ENCODE data around the gene NELL2.
"Not testable (repeated sequence)": the region's sequence is repeated elsewhere in the genome, so short reads cannot be mapped to it uniquely, and the experiment has no call there.

Gene NELL2

DNA sequence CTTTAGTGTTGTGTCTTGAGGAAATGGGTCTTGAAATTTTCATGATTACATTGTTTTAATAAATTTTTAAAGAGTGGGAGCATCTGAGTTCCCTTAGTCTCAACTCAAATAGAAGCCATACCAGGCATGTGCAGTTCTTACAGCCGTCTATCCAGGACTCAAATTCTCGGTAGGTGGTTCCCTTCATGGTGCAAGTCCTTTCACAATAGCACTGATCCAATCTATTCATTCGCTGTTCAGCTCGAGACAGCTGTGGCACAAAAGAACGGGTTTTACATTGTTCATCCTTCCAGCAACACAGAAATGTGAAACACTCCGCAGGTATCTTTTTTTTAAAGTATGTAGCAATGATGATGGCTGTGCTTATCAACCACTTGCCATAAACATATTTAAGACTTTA, 100.2 kb downstream of the NELL2 start:
- DNase-seq: no peak

DNA sequence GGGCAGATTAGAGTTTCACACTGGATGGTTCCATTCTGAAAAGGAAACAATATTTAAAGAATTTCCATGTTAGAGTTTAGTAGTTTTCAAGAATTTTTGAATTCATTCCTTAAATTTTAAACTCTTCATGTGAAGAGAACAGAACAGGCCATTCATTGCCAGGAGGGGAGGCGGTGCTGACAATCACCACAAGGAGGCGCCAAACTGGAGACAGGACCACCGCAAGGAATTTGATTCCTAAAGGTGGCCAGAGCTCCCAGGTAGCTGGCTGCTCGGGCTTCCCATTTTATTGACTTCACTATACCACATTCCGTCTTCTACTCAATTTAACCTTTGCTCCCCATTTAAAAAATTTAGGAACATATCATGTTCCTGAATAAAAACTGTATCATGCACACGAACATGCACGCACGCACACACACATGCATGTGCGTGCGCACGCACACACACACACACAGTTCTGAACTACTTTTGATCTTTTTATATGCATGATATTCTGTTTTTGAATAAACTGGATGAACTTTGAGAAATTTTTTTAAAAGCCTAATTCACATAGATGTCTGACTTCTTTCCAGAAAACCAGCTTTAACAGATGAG, 101.2 kb downstream of the NELL2 start:
- DNase-seq: peak in 1 of 2 donors; percentile 36

DNA sequence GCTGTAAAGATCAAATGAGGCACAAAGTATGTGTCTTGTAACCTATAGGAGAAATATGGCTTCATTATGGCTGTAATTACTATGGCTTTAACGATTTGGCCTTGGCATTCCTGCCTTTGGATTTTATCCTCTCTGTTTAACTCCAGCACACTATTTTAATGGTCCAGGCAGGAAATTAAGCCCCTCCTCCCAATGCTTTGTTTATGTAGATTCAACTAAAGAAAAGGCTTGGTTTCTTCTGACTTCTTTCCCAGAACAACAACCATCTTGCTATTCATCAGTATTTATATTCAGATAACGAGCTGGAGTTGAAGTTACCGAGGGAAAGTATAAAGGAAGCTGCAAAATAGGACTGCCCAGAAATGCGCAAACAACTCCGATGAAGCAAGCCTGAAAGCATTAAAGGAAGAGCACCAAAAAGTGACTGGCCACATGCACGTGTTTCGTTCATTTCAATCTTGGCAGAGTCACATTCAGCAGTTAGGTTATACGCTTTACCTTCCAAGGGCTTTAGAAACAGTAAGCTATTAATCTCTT, 104.6 kb downstream of the NELL2 start:
- DNase-seq: no peak

DNA sequence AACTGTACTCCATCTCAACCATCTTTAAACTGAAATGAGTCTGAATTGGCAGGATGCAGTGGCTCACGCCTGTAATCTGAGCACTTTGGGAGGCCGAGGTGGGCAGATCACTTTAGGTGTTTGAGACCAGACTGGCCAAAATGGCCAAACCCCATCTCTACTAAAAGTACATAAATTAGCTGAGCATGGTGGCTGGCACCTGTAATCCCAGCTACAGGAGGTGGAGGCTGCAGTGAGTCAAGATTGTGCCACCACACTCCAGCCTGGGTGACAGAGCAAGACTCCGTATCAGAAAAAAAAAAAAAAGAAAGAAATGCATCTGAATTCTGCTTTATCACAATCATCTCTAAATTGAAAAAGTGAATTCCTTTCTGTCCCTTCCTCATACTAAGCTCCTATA, 110.3 kb downstream of the NELL2 start:
- DNase-seq: no peak

DNA sequence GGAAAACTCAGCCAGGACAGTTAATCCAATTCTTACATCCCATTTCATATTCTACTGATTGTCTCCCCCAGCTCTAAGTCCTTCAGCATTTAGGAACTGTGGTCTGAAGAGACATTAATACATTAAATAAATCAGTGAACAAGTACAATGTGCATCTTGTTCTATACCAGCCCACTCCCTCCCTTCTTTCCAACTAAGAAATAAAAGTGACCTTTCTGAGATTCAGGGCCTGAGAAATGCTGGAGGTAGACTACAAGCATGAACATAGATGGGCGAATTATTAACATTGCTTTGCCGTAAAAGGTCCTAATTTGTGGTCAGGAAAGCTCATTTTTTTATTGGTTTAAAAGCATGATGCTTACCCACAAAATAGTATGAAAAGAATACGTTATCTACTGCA, 113.1 kb downstream of the NELL2 start:
- DNase-seq: no peak

DNA sequence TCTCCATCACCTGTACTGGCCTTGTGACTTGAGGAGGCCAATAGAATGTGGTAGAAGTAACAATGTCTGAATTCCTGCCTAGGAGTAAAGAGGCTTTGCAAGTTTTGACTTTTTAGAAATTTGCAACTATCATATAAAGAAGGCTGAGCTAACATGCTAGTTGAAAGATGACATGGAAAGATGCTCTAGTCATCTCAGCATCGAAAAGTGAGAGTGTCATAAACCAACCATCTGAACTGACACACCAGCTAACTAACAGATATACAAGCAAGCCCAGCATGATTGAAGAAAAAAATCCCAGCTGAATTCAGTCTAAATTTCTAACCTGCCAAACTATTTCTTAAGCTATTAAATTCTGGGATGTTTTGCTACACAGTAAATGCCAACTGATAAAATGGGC, 116.8 kb downstream of the NELL2 start:
- DNase-seq: no peak

DNA sequence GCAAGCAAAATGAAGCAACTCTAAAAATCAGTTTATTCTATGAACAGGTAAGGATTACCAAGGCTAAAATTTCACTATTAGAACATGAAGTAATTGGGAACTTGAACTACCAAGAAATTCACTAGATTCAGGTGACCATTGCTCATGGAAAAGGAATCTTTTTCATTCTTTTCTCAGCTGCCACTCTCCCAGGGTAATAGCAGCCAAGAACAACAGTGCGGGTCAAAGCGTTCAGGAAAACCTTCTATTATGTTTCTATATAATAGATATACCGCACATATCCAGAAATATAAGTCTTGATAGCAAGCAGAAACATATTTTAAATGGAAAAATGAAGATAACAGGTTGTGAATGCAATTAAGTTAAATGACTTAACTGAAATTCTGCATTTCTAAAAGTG, 125.6 kb downstream of the NELL2 start:
- no peak for DNase-seq

DNA sequence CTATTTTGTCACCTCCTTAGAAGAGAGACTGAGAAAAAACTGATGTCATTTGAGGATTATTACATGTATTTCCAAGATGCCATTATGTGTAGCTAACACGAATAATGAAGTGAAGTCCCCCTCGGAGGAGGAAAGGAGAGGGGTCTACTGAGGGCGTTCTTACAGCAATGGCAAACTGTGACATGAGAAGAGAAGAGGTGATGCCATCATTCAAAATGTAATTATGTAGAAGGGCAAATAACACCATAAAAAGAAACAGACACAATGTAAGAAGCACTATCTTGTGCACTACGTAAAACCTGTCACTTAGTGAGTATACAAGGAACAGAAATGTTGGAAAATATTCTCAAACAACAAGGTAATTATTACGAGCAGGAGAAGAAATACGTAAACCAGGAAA, 126.5 kb downstream of the NELL2 start:
- no peak for DNase-seq

DNA sequence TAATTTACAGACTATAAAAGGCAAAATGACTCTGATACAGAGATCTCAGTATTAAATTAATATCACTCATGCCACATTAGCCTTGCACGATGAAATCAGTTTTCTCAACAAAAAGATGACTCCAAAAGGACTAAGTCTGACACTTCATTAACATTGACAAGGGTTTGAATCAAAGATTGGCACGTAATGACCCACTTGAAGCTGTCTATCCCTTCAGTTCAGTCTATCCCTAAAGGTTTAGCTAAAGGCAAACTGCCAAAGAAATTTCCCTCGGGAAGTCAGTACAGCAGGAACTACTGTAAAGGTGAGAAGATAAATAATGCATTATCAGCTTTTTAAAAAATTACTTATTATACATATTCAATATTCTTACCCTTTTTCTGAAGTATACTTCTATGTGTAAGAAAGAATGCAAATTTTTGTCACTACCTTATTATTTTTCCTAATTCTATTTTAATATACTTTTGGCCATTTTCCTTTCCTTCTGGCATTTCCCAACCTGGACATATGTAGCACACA, 127.1 kb downstream of the NELL2 start:
- DNase-seq: no peak

DNA sequence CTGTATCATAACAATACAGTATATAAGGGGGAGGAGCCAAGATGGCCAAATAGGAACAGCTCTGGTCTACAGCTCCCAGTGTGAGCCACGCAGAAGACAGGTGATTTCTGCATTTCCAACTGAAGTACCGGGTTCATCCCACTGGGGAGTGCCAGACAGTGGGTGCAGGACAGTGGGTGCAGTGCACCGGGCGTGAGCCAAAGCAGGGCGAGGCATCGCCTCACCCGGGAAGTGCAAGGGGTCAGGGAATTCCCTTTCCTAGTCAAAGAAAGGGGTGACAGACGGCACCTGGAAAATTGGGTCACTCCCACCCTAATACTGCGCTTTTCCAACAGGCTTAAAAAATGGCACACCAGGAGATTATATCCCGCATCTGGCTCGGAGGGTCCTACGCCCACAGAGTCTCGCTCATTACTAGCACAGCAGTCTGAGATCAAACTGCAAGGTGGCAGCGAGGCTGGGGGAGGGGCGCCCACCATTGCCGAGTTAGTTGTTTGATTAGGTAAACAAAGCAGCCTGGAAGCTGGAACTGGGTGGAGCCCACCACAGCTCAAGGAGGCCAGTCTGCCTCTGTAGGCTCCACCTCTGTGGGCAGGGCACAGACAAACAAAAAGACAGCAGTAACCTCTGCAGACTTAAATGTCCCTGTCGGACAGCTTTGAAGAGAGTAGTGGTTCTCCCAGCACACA, 134.7 kb downstream of the NELL2 start:
- not testable (repeated sequence) for DNase-seq

DNA sequence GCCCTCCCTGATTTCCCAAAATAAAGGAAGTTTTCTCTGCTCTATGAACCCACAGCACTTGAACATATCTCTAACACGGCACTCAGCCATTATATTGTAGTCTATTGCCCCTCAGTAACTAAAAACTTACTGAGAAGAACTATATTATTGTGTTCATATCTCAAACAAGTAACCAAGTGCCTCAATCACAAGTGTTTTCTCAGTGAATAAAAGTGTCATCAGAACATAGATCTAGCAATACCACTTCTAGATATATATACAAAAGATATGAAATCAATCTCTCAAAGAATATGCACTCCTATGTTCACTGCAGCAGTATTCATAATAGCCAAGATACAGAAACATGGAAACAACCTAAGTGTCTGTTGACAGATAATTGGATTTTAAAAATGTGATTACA, 138.1 kb downstream of the NELL2 start:
- DNase-seq: no peak

DNA sequence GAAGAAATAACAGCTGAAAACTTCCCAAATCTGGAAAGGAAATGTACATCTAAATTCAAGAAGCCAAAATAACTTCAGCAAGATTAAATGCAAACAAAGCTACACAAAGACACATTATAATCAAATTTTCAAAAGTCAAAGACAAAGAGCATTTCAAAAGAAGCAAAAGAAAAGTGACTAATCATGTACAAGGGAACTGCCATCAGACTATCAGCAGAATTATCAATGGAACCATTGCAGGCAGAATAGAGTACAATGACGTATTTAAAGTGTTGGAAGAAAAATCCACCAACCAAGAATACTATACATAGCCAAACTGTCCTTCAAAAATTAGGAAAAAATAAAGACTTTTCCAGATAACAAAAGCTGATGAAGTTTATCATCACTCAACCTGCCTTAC, 147.5 kb downstream of the NELL2 start:
- no peak for DNase-seq

DNA sequence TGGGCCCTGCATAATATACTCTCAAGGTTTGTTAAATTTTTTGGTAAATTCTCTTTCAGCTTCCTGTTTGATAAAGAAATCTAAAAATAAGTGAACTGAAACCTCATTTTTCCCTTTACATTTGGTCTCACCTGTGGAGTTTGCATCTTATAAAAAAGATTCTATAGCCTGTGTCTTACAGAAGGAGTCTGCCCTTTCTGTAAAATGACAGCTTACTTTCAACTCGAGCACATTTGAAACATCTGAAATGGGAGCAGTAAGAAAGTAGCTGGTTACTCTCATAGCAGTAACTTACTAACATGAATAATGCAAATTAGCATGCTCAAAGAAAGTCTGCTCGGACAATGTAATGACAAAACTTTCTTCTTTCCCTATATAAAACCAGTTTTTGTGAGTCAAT, 155.8 kb downstream of the NELL2 start:
- DNase-seq: no peak

DNA sequence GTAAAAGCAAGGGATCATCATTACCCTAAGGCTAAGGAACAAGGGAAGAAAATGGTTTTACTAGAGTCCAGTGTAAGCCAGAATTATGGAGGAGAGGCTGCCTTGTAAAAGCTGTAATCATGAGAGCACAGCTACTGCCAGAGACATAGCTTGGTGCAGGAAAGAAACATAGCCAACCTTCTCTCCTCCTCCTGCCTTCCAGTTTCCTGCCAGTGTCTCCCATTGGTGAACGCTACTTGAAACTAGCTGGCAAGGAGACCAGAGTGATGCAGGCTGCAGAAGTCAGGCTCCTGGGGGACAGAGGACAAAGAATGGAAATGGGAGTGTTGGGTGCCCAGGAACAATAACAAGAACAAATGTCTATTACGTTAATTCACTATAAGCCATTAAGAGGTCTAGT, 158.5 kb downstream of the NELL2 start:
- no peak for DNase-seq

DNA sequence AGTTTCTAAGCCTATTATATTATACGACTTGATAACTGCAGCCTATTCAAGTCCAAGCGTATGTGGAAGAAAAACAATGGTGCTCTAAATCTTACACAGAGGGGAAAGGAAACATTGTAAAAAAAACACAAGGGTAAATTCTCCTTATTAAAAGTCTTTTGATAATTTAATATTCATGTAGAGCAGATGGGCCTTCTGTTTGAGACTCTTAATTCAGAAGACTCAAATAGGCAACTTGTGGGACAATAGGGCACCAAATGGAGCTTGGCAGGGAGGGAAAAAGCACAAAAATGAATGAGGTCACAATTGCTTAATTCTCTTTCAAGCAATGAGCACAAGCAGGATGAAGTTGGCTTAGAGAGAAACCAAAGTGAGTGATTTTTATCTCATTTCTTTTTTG, 159.4 kb downstream of the NELL2 start:
- DNase-seq: no peak

DNA sequence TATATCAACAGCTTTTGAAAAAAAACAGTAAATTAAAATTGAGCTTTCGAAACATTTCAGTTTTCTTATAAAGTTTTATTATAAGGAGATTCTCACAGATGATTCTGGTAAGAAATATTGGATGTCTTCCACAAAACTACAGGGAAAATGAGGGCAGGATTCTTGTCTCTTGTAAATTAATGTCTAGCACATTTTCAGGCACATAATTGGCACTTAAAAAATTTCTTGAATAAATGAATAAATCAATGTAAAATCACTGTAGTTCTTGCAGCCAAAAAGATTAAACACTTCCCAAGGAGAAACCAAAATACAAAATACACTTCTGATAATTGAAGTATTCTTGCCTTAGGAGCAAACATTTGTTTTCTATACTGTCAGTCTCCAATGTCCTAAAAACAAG, 164.4 kb downstream of the NELL2 start:
- DNase-seq: no peak

DNA sequence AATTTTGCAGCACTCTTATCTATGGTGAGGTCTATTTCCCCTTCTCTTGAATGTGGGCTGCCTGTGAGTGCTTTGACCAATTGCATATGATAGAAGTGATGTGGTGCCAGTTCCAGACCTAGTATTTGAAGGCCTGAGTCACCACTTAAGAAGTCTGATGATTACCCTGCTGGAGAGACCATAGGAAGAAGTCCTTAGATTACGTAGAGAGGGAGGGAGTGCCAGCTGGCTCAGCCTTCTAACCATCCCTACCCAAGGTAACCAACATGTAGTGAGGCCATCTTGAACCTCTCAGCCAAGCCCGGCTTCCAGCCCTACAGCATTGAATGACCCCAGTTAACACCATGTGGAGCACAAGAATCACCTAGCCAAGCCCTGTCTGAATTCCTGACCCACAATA, 166.9 kb downstream of the NELL2 start:
- DNase-seq: no peak

DNA sequence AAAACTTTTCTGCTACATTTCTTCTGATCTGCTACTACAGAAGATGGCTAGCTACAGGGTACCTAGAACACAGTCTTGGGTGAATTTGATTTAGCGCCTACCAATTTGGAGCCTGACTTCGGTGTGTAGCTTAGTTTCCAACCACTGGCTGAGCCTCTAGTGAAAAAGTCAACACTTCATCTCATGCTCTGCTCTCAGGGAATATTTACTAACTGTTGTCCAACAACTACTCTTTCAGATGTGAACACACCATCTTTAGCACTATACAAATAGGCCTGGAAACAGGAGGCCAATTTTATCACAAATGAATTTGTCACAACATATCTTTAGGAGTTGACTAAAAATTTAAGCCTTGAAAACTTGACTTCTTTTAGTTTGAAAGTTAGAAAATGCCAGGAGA, 167.9 kb downstream of the NELL2 start:
- DNase-seq: no peak

DNA sequence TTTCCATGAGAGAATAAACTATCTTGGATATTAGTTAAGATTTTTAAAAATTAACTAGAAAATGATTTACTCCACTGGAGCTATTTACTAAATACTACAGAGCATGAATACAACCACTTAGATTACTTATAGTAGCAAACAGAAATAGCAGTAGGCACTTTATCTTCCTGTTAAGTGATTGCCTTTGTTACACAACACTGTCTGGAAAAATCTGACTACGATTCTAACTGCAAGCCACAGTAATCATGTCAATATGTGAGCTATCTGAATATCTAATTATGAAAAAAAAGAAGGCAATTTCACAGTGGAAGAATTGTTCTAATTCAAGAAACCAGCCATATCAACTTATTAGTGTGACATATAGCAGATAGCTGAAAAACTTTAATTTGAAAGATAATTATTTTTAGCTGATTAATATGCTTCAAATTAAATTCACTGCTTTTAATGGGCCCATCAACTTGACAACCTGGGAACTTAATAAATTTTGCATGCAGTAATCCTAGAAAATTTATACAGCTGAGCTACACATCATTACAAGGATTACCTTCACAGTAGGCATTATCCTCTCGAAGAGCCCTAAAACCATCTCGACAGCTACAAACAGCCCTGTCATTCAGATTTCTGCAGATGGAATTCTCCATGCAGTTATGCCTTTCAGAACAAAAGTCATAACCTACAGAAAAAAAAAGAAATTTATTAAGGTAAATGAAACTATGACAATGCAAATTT, 172.8 kb downstream of the NELL2 start:
- no peak for DNase-seq

DNA sequence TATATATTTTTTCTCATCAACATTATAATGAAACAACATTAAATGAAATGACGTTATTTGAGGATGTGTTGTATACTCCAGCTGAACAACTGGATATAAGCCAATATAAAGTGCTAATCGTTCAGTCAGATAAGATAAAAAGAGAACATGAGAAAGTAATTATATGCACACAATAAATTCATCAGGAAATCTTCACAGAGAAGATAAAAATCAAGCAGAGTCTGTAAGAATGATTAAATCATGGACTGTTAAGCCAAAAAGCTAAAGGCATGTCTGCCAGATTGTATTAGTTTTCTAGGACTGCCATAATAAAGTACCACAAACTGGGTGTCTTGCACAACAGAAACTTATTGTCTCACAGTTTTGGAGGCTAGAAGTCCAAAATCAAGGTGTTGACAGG, 178.6 kb downstream of the NELL2 start:
- no peak for DNase-seq

DNA sequence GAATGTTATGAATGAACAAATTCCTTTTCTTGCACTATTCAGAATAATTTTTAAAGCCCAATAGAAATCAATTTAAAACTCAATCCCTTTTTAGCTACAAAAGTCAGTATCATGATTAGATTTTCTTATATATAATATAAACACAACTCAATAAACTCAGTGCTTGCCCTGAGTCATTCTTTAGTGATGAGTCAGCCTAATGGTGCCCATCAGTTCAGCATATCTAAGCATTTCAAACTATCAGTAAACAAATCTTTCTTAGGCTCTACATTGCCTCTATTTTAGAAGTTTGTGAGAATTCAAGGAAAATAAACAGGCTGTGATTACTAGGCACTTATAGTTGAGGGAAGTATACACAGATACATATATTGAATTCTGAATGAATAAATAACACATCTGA, 179.6 kb downstream of the NELL2 start:
- no peak for DNase-seq

DNA sequence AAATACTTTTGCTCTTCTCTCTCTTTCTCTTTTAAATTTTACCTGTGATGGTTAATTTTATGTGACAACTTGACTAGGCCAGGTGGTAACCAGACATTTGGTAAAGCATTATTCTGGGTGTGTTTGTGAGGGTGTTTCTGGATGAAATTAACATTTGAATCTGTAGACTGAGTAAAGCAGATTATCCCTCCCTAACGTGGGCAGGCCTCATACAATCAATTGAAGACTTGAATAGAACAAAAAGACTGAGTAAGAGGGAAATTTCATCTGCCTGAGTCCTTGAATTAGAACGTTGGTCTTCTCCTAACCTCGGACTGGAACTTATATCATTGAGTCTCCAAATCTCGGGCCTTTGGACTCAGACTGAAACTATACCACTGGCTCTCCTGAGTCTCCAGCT, 182.1 kb downstream of the NELL2 start:
- no peak for DNase-seq

DNA sequence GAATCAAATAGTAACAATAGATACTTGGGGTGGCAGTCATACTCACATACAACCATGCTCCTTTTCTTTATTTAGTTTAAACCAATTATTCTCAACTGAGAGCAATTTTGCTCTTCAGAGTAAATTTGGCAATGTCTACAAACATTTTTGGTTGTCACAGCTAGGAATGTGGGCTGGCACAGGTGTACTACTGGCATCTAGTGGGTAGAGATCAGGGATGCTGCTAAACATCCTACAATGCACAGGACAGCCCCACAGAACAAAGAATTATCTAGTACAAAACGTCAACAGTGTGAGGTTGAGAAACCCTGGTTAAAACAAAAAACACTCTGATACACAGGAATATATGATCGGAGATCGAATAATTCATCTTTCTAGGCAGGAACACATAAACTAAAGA, 186.5 kb downstream of the NELL2 start:
- no peak for DNase-seq

DNA sequence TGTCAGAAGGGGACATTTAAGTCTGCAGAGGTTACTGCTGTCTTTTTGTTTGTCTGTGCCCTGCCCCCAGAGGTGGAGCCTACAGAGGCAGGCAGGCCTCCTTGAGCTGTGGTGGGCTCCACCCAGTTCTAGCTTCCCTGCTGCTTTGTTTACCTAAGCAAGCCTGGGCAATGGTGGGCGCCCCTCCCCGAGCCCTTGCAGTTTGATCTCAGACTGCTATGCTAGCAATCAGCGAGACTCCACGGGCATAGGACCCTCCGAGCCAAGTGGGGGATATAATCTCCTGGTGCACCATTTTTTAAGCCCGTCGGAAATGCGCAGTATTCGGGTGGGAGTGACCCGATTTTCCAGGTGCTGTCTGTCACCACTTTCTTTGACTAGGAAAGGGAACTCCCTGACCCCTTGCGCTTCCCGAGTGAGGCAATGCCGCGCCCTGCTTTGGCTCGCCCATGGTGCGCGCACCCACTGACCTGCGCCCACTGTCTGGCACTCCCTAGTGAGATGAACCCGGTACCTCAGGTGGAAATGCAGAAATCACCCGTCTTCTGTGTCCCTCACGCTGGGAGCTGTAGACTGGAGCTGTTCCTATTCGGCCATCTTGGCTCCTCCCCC, 189.2 kb downstream of the NELL2 start:
- not testable (repeated sequence) for DNase-seq
